ENCODE data around the gene CPA1.

CPA1 gene

DNA sequence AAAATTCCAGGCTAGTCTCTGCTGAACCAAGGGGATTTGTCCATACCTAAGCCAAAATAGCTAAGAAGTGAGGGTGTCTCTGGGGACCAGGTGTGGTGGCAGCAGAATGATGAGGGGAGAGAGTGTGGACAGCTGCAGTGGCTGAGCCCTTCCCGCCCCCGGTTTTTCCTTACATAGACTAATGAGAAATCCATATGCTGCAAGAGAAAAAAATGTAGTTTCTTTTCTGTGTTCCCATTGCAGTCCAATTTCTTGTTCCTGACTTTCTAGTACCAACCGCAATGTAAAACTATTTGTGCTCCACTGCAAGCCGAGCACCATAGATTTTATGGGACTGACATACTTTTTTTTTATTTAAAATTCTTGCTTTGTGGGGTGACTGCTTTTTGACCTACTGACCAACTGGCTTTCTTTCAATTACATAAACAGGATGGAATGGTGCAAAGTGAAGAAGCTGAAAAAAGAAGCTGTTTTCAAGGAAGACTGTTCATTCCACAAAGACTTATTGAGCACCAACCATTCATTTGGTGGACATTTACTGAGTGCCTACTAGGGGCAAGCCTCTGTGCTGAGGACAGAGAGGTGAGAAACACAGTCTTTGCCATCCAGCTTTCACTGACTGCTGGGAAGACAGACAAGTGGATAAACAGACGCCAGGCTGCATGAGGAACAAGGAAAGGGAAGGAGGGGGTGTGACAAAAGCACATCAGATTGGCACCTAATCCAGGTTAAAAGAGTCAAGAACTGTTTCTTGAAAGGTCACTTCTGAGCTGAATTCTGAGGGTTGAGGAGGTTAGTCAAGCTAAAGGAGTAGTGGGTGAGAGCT is 50.8 kb downstream of the CPA1 start:
- peak; percentile 98 for DNase-seq

DNA sequence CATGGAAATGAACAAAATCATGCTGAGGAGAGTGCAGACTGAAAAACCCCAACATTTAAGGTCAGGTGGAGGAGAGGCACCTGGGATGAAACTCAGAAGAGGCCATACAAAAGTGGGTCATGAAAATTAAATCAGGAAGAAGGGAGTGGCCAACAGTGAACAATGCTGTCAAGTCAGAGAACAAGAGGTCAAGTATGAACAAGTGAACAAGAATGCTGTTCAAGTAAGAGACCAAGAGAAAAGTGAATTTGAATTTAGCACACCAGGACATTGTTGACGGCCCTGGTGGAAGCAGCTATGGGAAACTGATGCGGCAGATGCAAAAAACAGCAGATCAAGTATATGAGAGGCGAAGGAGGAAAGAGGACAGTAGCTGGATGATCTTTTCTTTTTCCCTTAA is 52.6 kb downstream of the CPA1 start:
- DNase-seq = no peak

GRCh38 chr7:130433301-130433700 is 53.0 kb downstream of the CPA1 start:
- no peak for DNase-seq

- DNase-seq = no peak
Observed at GRCh38 chr7:130435311-130435854, 55.1 kb downstream of the CPA1 start.

- no peak for DNase-seq
Observed at GRCh38 chr7:130436253-130436652, 56.0 kb downstream of the CPA1 start.
